Omental fat pad (tissue), 4 donors: ENCODE data around the gene LOXL4. TPM values are rescaled to one million over a fixed set of nuclear protein-coding genes. Genes with fewer than 3 reads are reported as not detected.

ENCODE experiments used
- ATAC-seq: fragments of 150-250 bp; one replicate; pipeline ENCODE4 v1.9.1; 2016; ENCODE audit warnings: mild to moderate bottlenecking, moderate library complexity; ENCODE audit not compliant: low FRiP score
- DNase-seq: peaks from one replicate; pipeline ENCODE4 v3.0.0-alpha.2; 2019; ENCODE audit warnings: low spot score
- total RNA-seq, 4 donors: library from RNA; depleted of rRNA; stranded (reverse); fragments of >200 nt; gene quantifications; one replicate each; pipeline ENCODE4 v1.1.0, GENCODE V29; 2016
- TF ChIP-seq, protein P1 (sequence below), 3 donors: fragments of 450-650 bp; IDR thresholded peaks; one replicate each; pipeline ENCODE4 v1.5.1; 2016 to 2017; ENCODE audit warnings: antibody characterized with exemption in 3 of 3, mild to moderate bottlenecking in 3 of 3, moderate library complexity in 2 of 3

Gene LOXL4
- total RNA-seq, 4 donors from 2014 or later: 3.3 to 13.0 (median 7.0) TPM

DNA sequence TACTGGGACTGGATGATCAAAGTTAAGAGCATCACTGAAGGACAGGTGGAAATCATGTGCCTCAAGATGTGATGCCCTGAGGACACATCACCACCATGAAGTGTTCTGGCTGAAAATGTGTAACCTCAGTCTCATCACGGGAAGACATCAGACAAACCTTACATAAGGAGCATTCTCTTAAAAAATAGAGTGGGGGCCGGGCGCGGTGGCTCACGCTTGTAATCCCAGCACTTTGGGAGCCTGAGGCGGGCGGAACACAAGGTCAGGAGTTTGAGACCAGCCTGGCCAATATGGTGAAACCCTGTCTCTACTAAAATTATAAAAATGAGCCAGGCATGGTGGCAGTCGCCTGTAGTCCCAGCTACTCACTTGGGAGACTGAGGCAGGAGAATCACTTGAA lies 65.6 kb downstream of the LOXL4 start:
- DNase-seq (no peak), ATAC-seq (no peak)
- TF ChIP-seq, protein P1, sequence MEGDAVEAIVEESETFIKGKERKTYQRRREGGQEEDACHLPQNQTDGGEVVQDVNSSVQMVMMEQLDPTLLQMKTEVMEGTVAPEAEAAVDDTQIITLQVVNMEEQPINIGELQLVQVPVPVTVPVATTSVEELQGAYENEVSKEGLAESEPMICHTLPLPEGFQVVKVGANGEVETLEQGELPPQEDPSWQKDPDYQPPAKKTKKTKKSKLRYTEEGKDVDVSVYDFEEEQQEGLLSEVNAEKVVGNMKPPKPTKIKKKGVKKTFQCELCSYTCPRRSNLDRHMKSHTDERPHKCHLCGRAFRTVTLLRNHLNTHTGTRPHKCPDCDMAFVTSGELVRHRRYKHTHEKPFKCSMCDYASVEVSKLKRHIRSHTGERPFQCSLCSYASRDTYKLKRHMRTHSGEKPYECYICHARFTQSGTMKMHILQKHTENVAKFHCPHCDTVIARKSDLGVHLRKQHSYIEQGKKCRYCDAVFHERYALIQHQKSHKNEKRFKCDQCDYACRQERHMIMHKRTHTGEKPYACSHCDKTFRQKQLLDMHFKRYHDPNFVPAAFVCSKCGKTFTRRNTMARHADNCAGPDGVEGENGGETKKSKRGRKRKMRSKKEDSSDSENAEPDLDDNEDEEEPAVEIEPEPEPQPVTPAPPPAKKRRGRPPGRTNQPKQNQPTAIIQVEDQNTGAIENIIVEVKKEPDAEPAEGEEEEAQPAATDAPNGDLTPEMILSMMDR (IDR thresholded peaks at IDR 0.05): no peak

DNA sequence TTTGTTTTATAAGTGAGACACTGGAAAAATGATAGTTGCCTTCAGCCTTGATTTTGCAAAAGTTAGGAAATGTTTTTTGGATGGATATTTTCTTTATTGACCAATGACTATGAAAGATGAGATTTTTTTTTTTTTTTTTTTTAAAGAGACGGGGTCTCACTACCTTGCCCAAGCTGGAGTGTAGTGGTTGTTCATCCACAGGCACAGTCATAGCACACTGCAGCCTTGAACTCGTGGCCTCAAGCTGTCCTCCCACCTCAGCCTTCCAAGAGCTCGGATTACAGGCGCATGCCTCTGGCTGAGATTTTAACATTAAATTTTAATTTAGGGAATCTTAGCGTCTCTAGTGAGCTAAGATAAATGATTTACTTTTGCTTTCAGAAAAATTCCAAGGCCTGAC lies 66.2 kb downstream of the LOXL4 start:
- TF ChIP-seq, protein P1 (IDR thresholded peaks at IDR 0.05): no peak
- DNase-seq (no peak), ATAC-seq (no peak)

Other genes starting within 250 kb of the LOXL4 start
- gene CRTAC1, start 237.6 kb downstream of the LOXL4 start, total RNA-seq: 1 to 10 TPM in 2 of 4 donors, under 1 TPM in 2; 0.48 to 1.1 (median 1.0) TPM
- 10 to 100 TPM in 3 of 4 donors, 1 to 10 TPM in 1; 8.5 to 11.5 (median 11.0) TPM for gene R3HCC1L, start 133.5 kb downstream of the LOXL4 start, total RNA-seq
- 10 to 100 TPM in 1 of 4 donors, 1 to 10 TPM in 3; 8.5 to 10.4 (median 9.2) TPM for gene PYROXD2, start 147.0 kb upstream of the LOXL4 start, total RNA-seq
- 10 to 100 TPM; 39.0 to 56.7 (median 48.5) TPM for gene HPS1, start 178.7 kb upstream of the LOXL4 start, total RNA-seq